Duodenal mucosa (tissue), 2 donors: ENCODE measurements around the gene ME3.

ENCODE experiments used
- H3K27ac ChIP-seq: one replicate; pipeline ENCODE4 v1.7.0; 2013; ENCODE audit warnings: low read depth, low read length
- H3K27me3 ChIP-seq, 2 donors: one replicate each; pipeline ENCODE4 v1.7.0; 2013; ENCODE audit warnings: low read length in 2 of 2, control low read depth in 1 of 2; ENCODE audit not compliant: insufficient read depth in 2 of 2, control insufficient read depth in 1 of 2
- H3K36me3 ChIP-seq, 2 donors: one replicate each; pipeline ENCODE4 v1.7.0; 2013; ENCODE audit warnings: low read length in 2 of 2, control low read depth in 1 of 2; ENCODE audit not compliant: insufficient read depth in 2 of 2, control insufficient read depth in 1 of 2
- H3K4me1 ChIP-seq, 2 donors: one replicate each; pipeline ENCODE4 v1.7.0; 2013; ENCODE audit warnings: low read length in 2 of 2, control low read depth in 1 of 2; ENCODE audit not compliant: insufficient read depth in 2 of 2, control insufficient read depth in 1 of 2
- H3K4me3 ChIP-seq, 2 donors: one replicate each; pipeline ENCODE4 v1.7.0; 2013; ENCODE audit warnings: low read length in 2 of 2, low read depth in 1 of 2
- H3K9ac ChIP-seq, 2 donors: one replicate each; pipeline ENCODE4 v1.7.0; 2013; ENCODE audit warnings: low read length in 2 of 2, low read depth in 1 of 2
- H3K9me3 ChIP-seq, 2 donors: one replicate each; pipeline ENCODE4 v1.7.0; 2013; ENCODE audit warnings: low read length in 2 of 2, control low read depth in 1 of 2; ENCODE audit not compliant: control insufficient read depth in 1 of 2

The ME3 gene

DNA sequence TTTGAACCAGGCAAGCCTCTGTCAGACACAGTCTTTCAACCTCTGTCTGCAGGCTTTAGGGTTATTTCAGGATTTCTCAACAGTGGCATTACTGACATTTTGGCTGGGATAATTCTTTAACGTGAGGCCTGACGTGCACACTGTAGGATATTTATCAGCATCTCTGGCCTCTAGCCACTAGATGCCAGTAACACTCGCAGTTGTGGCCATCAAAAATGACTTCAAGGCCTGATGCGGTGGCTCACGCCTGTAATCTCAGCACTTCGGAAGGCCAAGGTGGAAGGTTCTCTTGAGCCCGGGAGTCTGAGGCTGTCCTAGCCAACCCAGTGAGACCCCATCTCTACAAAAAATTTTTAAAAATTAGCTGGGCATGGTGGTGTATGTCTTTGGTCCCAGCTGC is 184.7 kb downstream of the ME3 start:
- Histone ChIP-seq H3K36me3 (no peaks in the 10 kb centered on the region), H3K9ac (no peak overlapping the region), H3K4me3 (no peak overlapping the region), H3K4me1 (no peaks in the 10 kb centered on the region), H3K9me3 (no peaks in the 10 kb centered on the region), H3K27ac (no peak overlapping the region), H3K27me3 (no peaks in the 10 kb centered on the region)

- no peaks in the 10 kb centered on the region for H3K9me3 ChIP-seq
- no peak overlapping the region for H3K27ac ChIP-seq
- H3K9ac ChIP-seq: no peak overlapping the region
- no peaks in the 10 kb centered on the region for H3K36me3 ChIP-seq
- H3K4me1 ChIP-seq: no peaks in the 10 kb centered on the region
- H3K4me3 ChIP-seq: no peak overlapping the region
- no peaks in the 10 kb centered on the region for H3K27me3 ChIP-seq
Measured at GRCh38 chr11:86486261-86487030, 186.0 kb downstream of the ME3 start.

GRCh38 chr11:86484795-86485166 is 187.6 kb downstream of the ME3 start:
- no peaks in the 10 kb centered on the region for H3K27me3 ChIP-seq
- H3K4me1 ChIP-seq: no peaks in the 10 kb centered on the region
- H3K36me3 ChIP-seq: no peaks in the 10 kb centered on the region
- H3K9me3 ChIP-seq: no peaks in the 10 kb centered on the region
- H3K27ac ChIP-seq: no peak overlapping the region
- H3K4me3 ChIP-seq: no peak overlapping the region
- no peak overlapping the region for H3K9ac ChIP-seq

DNA sequence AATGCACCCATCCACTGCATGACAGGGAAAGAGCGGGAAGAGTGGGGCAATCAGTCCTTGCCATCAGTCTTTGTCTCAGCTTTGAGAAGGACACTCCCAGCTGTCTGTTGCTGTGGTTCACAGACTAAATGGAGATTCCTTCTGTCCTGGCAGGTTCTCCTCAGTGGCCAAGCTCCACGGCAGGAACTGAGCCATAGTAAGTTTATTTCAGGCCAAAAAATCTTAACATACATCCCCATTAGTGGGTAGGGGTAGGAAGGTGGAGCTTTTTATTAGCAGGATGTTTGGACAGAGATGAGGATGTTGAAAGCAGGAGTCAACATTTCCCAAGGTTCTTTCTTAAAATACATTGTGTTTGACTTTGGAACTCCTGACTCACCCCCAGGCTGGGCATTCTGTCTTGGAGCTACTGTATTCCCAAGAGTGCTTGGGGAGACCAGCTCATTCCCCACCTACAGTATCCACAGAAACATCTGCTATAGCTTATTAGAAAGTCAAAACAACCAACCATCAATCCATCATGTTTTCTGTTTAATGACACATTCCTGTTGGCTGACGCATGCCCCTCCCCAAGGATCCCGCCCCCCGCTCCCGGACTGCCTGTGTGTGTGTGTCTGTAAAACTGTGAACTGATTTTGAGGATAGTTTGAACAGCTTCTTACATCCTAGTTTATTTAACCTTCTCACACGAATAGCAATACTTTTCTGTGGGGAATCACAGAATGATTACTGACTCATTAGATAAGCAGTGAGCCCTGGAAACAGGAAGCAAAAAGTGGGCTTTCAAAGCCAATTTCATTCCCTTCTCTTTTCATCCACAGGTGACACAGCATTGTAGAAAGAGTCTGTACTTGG is 188.2 kb downstream of the ME3 start:
- Histone ChIP-seq H3K4me3 (no peak overlapping the region), H3K36me3 (no peaks in the 10 kb centered on the region), H3K9me3 (no peaks in the 10 kb centered on the region), H3K9ac (no peak overlapping the region), H3K4me1 (no peaks in the 10 kb centered on the region), H3K27me3 (no peaks in the 10 kb centered on the region), H3K27ac (no peak overlapping the region)

DNA sequence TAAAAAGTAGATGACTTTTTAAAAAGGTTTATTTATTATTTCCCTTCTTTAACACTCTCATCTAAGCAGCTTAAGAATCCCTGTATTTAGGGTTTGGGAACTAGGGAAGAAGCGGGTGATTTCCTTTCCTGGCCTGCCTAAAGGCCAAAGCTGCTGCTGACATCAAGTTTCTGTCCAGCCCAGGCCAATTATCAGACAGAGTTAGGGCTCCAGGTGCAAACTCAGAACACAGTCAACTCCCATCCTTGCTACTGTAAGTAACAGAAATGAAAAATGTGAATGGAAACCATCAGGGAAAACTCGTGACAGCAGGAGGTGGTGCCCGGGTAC is 188.8 kb downstream of the ME3 start:
- no peaks in the 10 kb centered on the region for H3K4me1 ChIP-seq
- H3K9me3 ChIP-seq: no peaks in the 10 kb centered on the region
- H3K4me3 ChIP-seq: no peak overlapping the region
- no peaks in the 10 kb centered on the region for H3K36me3 ChIP-seq
- H3K27ac ChIP-seq: no peak overlapping the region
- no peaks in the 10 kb centered on the region for H3K27me3 ChIP-seq
- H3K9ac ChIP-seq: no peak overlapping the region

DNA sequence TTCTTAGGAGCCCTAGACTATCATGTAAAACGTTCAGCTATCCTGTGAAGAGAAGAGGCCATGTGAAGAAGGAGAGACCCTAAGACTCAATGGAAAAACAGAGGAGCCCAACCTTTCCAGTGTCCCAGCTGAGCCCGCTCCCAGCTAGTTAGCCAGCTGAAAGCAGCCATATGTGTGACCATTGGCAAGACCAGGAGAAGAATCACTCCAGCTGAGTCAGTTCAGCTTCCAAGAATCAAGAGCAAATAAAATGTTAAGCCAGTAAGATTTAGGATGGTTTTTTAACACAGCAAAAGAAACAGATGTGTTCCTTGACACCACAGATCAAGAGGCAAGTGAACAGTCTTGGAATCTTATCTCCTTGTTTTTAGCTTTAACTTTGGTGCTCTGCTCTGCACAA is 189.7 kb downstream of the ME3 start:
- Histone ChIP-seq H3K4me3 (no peak overlapping the region), H3K27ac (no peak overlapping the region), H3K27me3 (no peaks in the 10 kb centered on the region), H3K9ac (no peak overlapping the region), H3K36me3 (no peaks in the 10 kb centered on the region), H3K9me3 (no peaks in the 10 kb centered on the region), H3K4me1 (peaks cover 0 to 3% of the 10 kb centered on the region in 2 donors)

GRCh38 chr11:86481399-86481798 is 191.0 kb downstream of the ME3 start:
- Histone ChIP-seq H3K4me1 (peaks cover 0 to 10% of the 10 kb centered on the region in 2 donors), H3K36me3 (no peaks in the 10 kb centered on the region), H3K4me3 (no peak overlapping the region), H3K27ac (no peak overlapping the region), H3K9ac (no peak overlapping the region), H3K9me3 (no peaks in the 10 kb centered on the region), H3K27me3 (no peaks in the 10 kb centered on the region)

GRCh38 chr11:86478348-86478747 is 194.1 kb downstream of the ME3 start:
- H3K4me3 ChIP-seq: no peak overlapping the region
- no peak overlapping the region for H3K27ac ChIP-seq
- no peak overlapping the region for H3K9ac ChIP-seq
- no peaks in the 10 kb centered on the region for H3K9me3 ChIP-seq
- peaks cover 5 to 14% of the 10 kb centered on the region in 2 donors for H3K4me1 ChIP-seq
- no peaks in the 10 kb centered on the region for H3K36me3 ChIP-seq
- no peaks in the 10 kb centered on the region for H3K27me3 ChIP-seq

- H3K27ac ChIP-seq: no peak overlapping the region
- peaks cover 5 to 14% of the 10 kb centered on the region in 2 donors for H3K4me1 ChIP-seq
- no peak overlapping the region for H3K9ac ChIP-seq
- no peaks in the 10 kb centered on the region for H3K9me3 ChIP-seq
- H3K4me3 ChIP-seq: no peak overlapping the region
- no peaks in the 10 kb centered on the region for H3K36me3 ChIP-seq
- H3K27me3 ChIP-seq: no peaks in the 10 kb centered on the region
Measured at GRCh38 chr11:86477495-86478155, 194.8 kb downstream of the ME3 start.
